H1 (cell line): Measurements from ENCODE around the gene OGFR. TPM values are rescaled to one million over a fixed set of nuclear protein-coding genes. Genes with fewer than 3 reads are reported as not detected.

Source experiments
- EZH2 ChIP-seq: fragments of 200-600 bp; sonication (generic); IDR thresholded peaks from 2 replicates; pipeline ENCODE4 v1.7.1; 2012; ENCODE audit warnings: low read depth, mild to moderate bottlenecking, moderate library complexity, low read length, inconsistent platforms; ENCODE audit not compliant: severe bottlenecking
- GTF2F1 ChIP-seq: IDR thresholded peaks from 2 replicates; pipeline ENCODE4 v1.6.1; 2012; ENCODE audit warnings: low read depth, low read length, improper control_type of control experiment, borderline replicate concordance
- polyA plus RNA-seq, 7 experiments: library from polyadenylated mRNA; depleted of rRNA in 3 of 7; stranded (reverse) in 5 of 7; unstranded in 2 of 7; fragments of >200 nt in 5 of 7; fragments of 200-250 nt in 2 of 7; gene quantifications; 1 replicate in 5 of 7; 2 replicates in 1 of 7; 4 replicates in 1 of 7; pipeline versions ENCODE4 v1.2.1 to v1.2.3, GENCODE V29; 2011 to 2013; ENCODE audit warnings: missing spikeins in 2 of 7, mixed read lengths in 2 of 7
- total RNA-seq: library from RNA; stranded (reverse); fragmentation: NEBNext Ultra II Directional; extraction: Animal tissue kit (Norgen Biotek cat#: 25700); gene quantifications from 2 replicates; pipeline ENCODE4 v1.2.1, GENCODE V29; 2021

OGFR gene
- total and polyA plus RNA-seq, 2 of the 8 experiments (the other 6 are each of a cell fraction or from before 2014, with no cell fraction given): 13.9 to 25.1 TPM

DNA sequence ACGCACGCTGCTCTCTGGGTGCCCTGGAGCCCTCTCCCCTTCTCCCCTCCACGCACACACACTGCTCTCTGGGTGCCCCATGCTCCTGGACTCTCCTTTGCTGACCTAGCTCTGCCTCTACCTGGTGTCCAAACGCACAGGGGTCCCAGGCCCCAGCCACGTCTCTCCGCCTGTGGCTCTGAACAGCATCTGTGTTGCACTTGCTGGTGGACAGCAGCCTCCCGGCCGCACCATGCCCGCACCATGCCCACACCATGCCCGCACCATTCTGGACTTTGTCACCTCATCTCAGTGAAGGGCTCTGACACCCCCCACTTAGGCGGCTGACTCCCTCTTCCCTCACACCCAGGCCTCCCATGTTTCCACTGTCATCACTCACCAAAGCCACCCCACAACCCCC lies 35.2 kb downstream of the OGFR start (continued):
- TF ChIP-seq EZH2: no peak
- no peak for TF ChIP-seq GTF2F1
